Erythroblast (primary cell): ENCODE data around the gene CCNH.

Experiments used
- GATA1 ChIP-seq: IDR thresholded peaks from 2 replicates; pipeline ENCODE4 v1.6.1; 2011; ENCODE audit warnings: low read depth, mild to moderate bottlenecking, control low read depth, low read length, moderate library complexity
- POLR2A ChIP-seq: IDR thresholded peaks from 2 replicates; pipeline ENCODE4 v1.6.1; 2011; ENCODE audit warnings: mild to moderate bottlenecking, low read length

DNA sequence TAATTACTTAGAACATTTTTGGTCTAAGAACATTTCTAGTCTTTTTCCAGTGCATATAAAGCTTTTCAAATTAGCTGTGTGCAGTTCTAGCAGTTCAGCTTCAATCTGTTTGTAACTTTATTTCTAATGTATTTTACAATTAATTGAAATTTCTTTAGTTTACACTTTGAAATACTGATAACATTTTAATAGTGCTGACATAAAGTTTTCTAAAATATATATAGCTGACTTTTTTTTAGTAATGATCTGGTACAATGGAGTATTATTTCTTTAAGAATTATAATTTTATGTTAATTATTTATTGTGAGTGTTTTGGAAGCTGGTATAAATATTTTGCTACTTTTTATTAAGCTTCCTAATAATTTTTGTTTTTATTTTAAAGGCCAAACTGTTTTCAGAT is 43.3 kb downstream of the CCNH start:
- TF ChIP-seq POLR2A: no peak
- TF ChIP-seq GATA1: no peak
